ENCODE results near the gene CNNM2.
A peak's percentile ranks its signal among the peaks of the same experiment; 100 is the strongest.
"Not testable (repeated sequence)": the region's sequence is repeated elsewhere in the genome, so short reads cannot be mapped to it uniquely, and the experiment has no call there.

CNNM2 gene

GRCh38 chr10:103040418-103040817 lies 122.3 kb downstream of the CNNM2 start:
- DNase-seq (ENCODE audit: low read depth, low spot score): no peak

GRCh38 chr10:103041391-103041790 lies 123.3 kb downstream of the CNNM2 start:
- no peak for DNase-seq (ENCODE audit: low read depth, low spot score)

- DNase-seq (ENCODE audit: low read depth, low spot score): no peak
Observed at GRCh38 chr10:103042129-103042528, 124.0 kb downstream of the CNNM2 start.

GRCh38 chr10:103042908-103043307 lies 124.8 kb downstream of the CNNM2 start:
- no peak for DNase-seq (ENCODE audit: low read depth, low spot score)

- DNase-seq (ENCODE audit: low read depth, low spot score): no peak
Observed at GRCh38 chr10:103044942-103045489, 126.9 kb downstream of the CNNM2 start.

- DNase-seq (ENCODE audit: low read depth, low spot score): no peak
Observed at GRCh38 chr10:103045961-103046360, 127.9 kb downstream of the CNNM2 start.

- DNase-seq (ENCODE audit: low read depth, low spot score): no peak
Observed at GRCh38 chr10:103047381-103047780, 129.3 kb downstream of the CNNM2 start.

- DNase-seq (ENCODE audit: low read depth, low spot score): no peak
Observed at GRCh38 chr10:103049237-103049636, 131.1 kb downstream of the CNNM2 start.

- DNase-seq (ENCODE audit: low read depth, low spot score): peak; percentile 18
Observed at GRCh38 chr10:103053659-103054581, 135.8 kb downstream of the CNNM2 start.

- DNase-seq (ENCODE audit: low read depth, low spot score): no peak
Observed at GRCh38 chr10:103054621-103055020, 136.5 kb downstream of the CNNM2 start.

GRCh38 chr10:103055105-103055504 lies 137.0 kb downstream of the CNNM2 start:
- no peak for DNase-seq (ENCODE audit: low read depth, low spot score)

GRCh38 chr10:103058034-103058433 lies 139.9 kb downstream of the CNNM2 start:
- no peak for DNase-seq (ENCODE audit: low read depth, low spot score)

- no peak for DNase-seq (ENCODE audit: low read depth, low spot score)
Observed at GRCh38 chr10:103060575-103060974, 142.5 kb downstream of the CNNM2 start.

- DNase-seq (ENCODE audit: low read depth, low spot score): no peak
Observed at GRCh38 chr10:103062854-103063590, 144.9 kb downstream of the CNNM2 start.

- DNase-seq (ENCODE audit: low read depth, low spot score): no peak
Observed at GRCh38 chr10:103064956-103065355, 146.9 kb downstream of the CNNM2 start.

GRCh38 chr10:103066141-103067098 lies 148.3 kb downstream of the CNNM2 start:
- DNase-seq (ENCODE audit: low read depth, low spot score): no peak

- DNase-seq (ENCODE audit: low read depth, low spot score): not testable (repeated sequence)
Observed at GRCh38 chr10:103067099-103067477, 149.0 kb downstream of the CNNM2 start.

GRCh38 chr10:103067484-103067883 lies 149.4 kb downstream of the CNNM2 start:
- DNase-seq (ENCODE audit: low read depth, low spot score): no peak

GRCh38 chr10:103067956-103068355 lies 149.9 kb downstream of the CNNM2 start:
- no peak for DNase-seq (ENCODE audit: low read depth, low spot score)

GRCh38 chr10:103069453-103070331 lies 151.6 kb downstream of the CNNM2 start:
- DNase-seq (ENCODE audit: low read depth, low spot score): peak; percentile 41

Data from activated CD4-positive, CD25-positive, alpha-beta regulatory T cell treated with anti-CD3 and anti-CD28 coated beads, Interleukin-2, amount 50 U/mL, for 16 hours (primary cell).